GM12891 (cell line): ENCODE results near the gene DLX4.

ENCODE experiments used
- POLR2A ChIP-seq: IDR thresholded peaks from 2 replicates; pipeline ENCODE4 v1.6.1; 2011; ENCODE audit warnings: low read depth, low read length, control low read depth
- POLR2AphosphoS5 ChIP-seq: IDR thresholded peaks from 2 replicates; pipeline ENCODE4 v1.6.1; 2011; ENCODE audit warnings: low read depth, low read length, control low read depth

GRCh38 chr17:49984776-49985175 lies 15.8 kb downstream of the DLX4 start:
- TF ChIP-seq POLR2AphosphoS5 (no peak), POLR2A (no peak)
